Liver (tissue), 9 donors: Measurements from ENCODE around the gene XPO5. TPM values are rescaled to one million over a fixed set of nuclear protein-coding genes. Genes with fewer than 3 reads are reported as not detected.

Experiments used
- DNase-seq: peaks from one replicate; pipeline ENCODE4 v3.0.0-alpha.2; 2017; ENCODE audit warnings: low spot score
- H3K27ac ChIP-seq, 2 donors: one replicate each; pipeline ENCODE4 v1.7.0; 2013; ENCODE audit warnings: inconsistent platforms in 2 of 2, low read length in 2 of 2, control low read depth in 1 of 2, low read depth in 1 of 2, mild to moderate bottlenecking in 1 of 2
- H3K27me3 ChIP-seq, 4 donors: one replicate each; pipeline versions ENCODE4 v1.6.1 to v1.7.0; 2013; ENCODE audit warnings: low read length in 3 of 4, inconsistent platforms in 1 of 4, mild to moderate bottlenecking in 1 of 4, moderate library complexity in 1 of 4; ENCODE audit not compliant: control insufficient read depth in 4 of 4, insufficient read depth in 4 of 4
- H3K36me3 ChIP-seq, 4 donors: one replicate each; pipeline versions ENCODE4 v1.6.1 to v1.7.0; 2013; ENCODE audit warnings: low read length in 3 of 4, mild to moderate bottlenecking in 3 of 4, low read depth in 1 of 4, moderate library complexity in 1 of 4; ENCODE audit not compliant: control insufficient read depth in 4 of 4, insufficient read depth in 3 of 4
- H3K4me1 ChIP-seq, 4 donors: one replicate each; pipeline versions ENCODE4 v1.6.1 to v1.7.0; 2013; ENCODE audit warnings: low read length in 3 of 4, mild to moderate bottlenecking in 3 of 4, moderate library complexity in 1 of 4; ENCODE audit not compliant: control insufficient read depth in 4 of 4, insufficient read depth in 4 of 4
- H3K4me3 ChIP-seq, 3 donors: one replicate each; pipeline versions ENCODE4 v1.6.1 to v1.7.0; 2013; ENCODE audit warnings: low read length in 3 of 3, control low read depth in 1 of 3, low read depth in 1 of 3, mild to moderate bottlenecking in 1 of 3
- H3K9ac ChIP-seq, 2 donors: one replicate each; pipeline ENCODE4 v1.7.0; 2013; ENCODE audit warnings: low read length in 2 of 2, mild to moderate bottlenecking in 2 of 2, moderate library complexity in 2 of 2, control low read depth in 1 of 2, low read depth in 1 of 2
- H3K9me3 ChIP-seq, 4 donors: one replicate each; pipeline versions ENCODE4 v1.6.1 to v1.7.0; 2013; ENCODE audit warnings: low read length in 3 of 4; ENCODE audit not compliant: control insufficient read depth in 4 of 4
- EGR1 ChIP-seq, 2 donors: IDR thresholded peaks; 2 replicates each; pipeline ENCODE4 v1.6.1; 2016 to 2018; ENCODE audit warnings: antibody characterized with exemption in 2 of 2, low read depth in 2 of 2
- FOXA1 ChIP-seq: IDR thresholded peaks from 2 replicates; pipeline ENCODE4 v1.6.1; 2016; ENCODE audit warnings: antibody characterized with exemption
- FOXA2 ChIP-seq: IDR thresholded peaks from 2 replicates; pipeline ENCODE4 v1.6.1; 2016; ENCODE audit warnings: antibody characterized with exemption
- HNF4A ChIP-seq, 2 donors: conservative IDR thresholded peaks; 2 replicates each; pipeline ENCODE4 v1.6.1; 2016; ENCODE audit warnings: antibody characterized with exemption in 2 of 2, mild to moderate bottlenecking in 2 of 2
- HNF4G ChIP-seq: IDR thresholded peaks from 2 replicates; pipeline ENCODE4 v1.6.1; 2016; ENCODE audit warnings: antibody characterized with exemption
- JUND ChIP-seq, 2 donors: IDR thresholded peaks; 2 replicates each; pipeline ENCODE4 v1.6.1; 2016; ENCODE audit warnings: antibody characterized with exemption in 2 of 2
- MAX ChIP-seq: IDR thresholded peaks from 2 replicates; pipeline ENCODE4 v1.6.1; 2016; ENCODE audit warnings: antibody characterized with exemption
- NR2F2 ChIP-seq: IDR thresholded peaks from 2 replicates; pipeline ENCODE4 v1.6.1; 2016; ENCODE audit warnings: antibody characterized with exemption
- RAD21 ChIP-seq, 2 donors: IDR thresholded peaks; 2 replicates each; pipeline ENCODE4 v1.6.1; 2016; ENCODE audit warnings: antibody characterized with exemption in 2 of 2, mild to moderate bottlenecking in 2 of 2
- RXRA ChIP-seq, 2 donors: IDR thresholded peaks; 2 replicates each; pipeline ENCODE4 v1.6.1; 2017 to 2018; ENCODE audit warnings: antibody characterized with exemption in 2 of 2, mild to moderate bottlenecking in 1 of 2
- SP1 ChIP-seq: IDR thresholded peaks from 2 replicates; pipeline ENCODE4 v1.6.1; 2018; ENCODE audit warnings: antibody characterized with exemption, mild to moderate bottlenecking
- TAF1 ChIP-seq: conservative IDR thresholded peaks from 2 replicates; pipeline ENCODE4 v1.6.1; 2016; ENCODE audit warnings: antibody characterized with exemption, mild to moderate bottlenecking
- ZBTB33 ChIP-seq: IDR thresholded peaks from 2 replicates; pipeline ENCODE4 v1.6.1; 2016; ENCODE audit warnings: antibody characterized with exemption
- WGBS: extraction: QIAGEN DNeasy Blood & Tissue Kit; methylation state at CpG from one replicate; pipeline ENCODE4 v1.1.7; 2013; 5-methylcytosine and 5-hydroxymethylcytosine counted together
- polyA plus RNA-seq, 2 donors: library from polyadenylated mRNA; stranded (reverse) in 1 of 2; unstranded in 1 of 2; fragments of 200-250 nt in 1 of 2; fragments of >200 nt in 1 of 2; fragmentation: Nextera tagmentation in 1 of 2; extraction: Ambion mirVana in 1 of 2; gene quantifications; one replicate each; pipeline versions ENCODE4 v1.2.1 to v1.2.3, GENCODE V29; 2013 to 2015
- total RNA-seq, 2 donors: library from RNA; depleted of rRNA; stranded (reverse); fragments of >200 nt; gene quantifications; one replicate each; pipeline ENCODE4 v1.2.3, GENCODE V29; 2014
- TF ChIP-seq, protein P1 (sequence below): IDR thresholded peaks from 2 replicates; pipeline ENCODE4 v1.6.1; 2016; ENCODE audit warnings: antibody characterized with exemption, mild to moderate bottlenecking
- TF ChIP-seq, protein P2 (sequence below): fragments of 150-350 bp; IDR thresholded peaks from 2 replicates; pipeline ENCODE4 v1.5.1; 2017; ENCODE audit warnings: improper control_type of control experiment, low read depth, low read length; ENCODE audit not compliant: missing input control
- donor health status: healthy.
- donor health status: healthy.
- donor health status: healthy.
- donor health status: healthy.
- donor health status: healthy.

Gene XPO5
- total and polyA plus RNA-seq, 4 donors, result 6.1 to 15.8 (median 9.8) TPM

- Histone ChIP-seq H3K4me3 (no peak overlapping the region), H3K4me1 (peaks cover 10 to 37% (median 28%) of the 10 kb centered on the region in 4 donors), H3K27me3 (no peaks in the 10 kb centered on the region), H3K9ac (no peak overlapping the region), H3K36me3 (no peaks in the 10 kb centered on the region), H3K27ac (no peak overlapping the region), H3K9me3 (no peaks in the 10 kb centered on the region)
- TF ChIP-seq, protein P1, sequence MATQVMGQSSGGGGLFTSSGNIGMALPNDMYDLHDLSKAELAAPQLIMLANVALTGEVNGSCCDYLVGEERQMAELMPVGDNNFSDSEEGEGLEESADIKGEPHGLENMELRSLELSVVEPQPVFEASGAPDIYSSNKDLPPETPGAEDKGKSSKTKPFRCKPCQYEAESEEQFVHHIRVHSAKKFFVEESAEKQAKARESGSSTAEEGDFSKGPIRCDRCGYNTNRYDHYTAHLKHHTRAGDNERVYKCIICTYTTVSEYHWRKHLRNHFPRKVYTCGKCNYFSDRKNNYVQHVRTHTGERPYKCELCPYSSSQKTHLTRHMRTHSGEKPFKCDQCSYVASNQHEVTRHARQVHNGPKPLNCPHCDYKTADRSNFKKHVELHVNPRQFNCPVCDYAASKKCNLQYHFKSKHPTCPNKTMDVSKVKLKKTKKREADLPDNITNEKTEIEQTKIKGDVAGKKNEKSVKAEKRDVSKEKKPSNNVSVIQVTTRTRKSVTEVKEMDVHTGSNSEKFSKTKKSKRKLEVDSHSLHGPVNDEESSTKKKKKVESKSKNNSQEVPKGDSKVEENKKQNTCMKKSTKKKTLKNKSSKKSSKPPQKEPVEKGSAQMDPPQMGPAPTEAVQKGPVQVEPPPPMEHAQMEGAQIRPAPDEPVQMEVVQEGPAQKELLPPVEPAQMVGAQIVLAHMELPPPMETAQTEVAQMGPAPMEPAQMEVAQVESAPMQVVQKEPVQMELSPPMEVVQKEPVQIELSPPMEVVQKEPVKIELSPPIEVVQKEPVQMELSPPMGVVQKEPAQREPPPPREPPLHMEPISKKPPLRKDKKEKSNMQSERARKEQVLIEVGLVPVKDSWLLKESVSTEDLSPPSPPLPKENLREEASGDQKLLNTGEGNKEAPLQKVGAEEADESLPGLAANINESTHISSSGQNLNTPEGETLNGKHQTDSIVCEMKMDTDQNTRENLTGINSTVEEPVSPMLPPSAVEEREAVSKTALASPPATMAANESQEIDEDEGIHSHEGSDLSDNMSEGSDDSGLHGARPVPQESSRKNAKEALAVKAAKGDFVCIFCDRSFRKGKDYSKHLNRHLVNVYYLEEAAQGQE, result no peak
- no peak for TF ChIP-seq SP1
- TF ChIP-seq FOXA1, result no peak
- no peak for TF ChIP-seq RAD21 (IDR thresholded peaks at IDR 0.05)
- no peak for TF ChIP-seq EGR1 (IDR thresholded peaks at IDR 0.05; ENCODE audit: low read depth in 2 of 2)
- DNase-seq, result no peak
- WGBS, result 91% methylated on average over 3 of the region's 3 CpGs
Measured at GRCh38 chr6:43492673-43493072, 83.2 kb downstream of the XPO5 start.

- Histone ChIP-seq H3K27ac (peak overlapping the region in 1 of 2 donors; percentile 41), H3K4me1 (peaks cover 10 to 35% (median 25%) of the 10 kb centered on the region in 4 donors), H3K9ac (no peak overlapping the region), H3K36me3 (no peaks in the 10 kb centered on the region), H3K27me3 (no peaks in the 10 kb centered on the region), H3K9me3 (no peaks in the 10 kb centered on the region), H3K4me3 (no peak overlapping the region)
- TF ChIP-seq, protein P2, sequence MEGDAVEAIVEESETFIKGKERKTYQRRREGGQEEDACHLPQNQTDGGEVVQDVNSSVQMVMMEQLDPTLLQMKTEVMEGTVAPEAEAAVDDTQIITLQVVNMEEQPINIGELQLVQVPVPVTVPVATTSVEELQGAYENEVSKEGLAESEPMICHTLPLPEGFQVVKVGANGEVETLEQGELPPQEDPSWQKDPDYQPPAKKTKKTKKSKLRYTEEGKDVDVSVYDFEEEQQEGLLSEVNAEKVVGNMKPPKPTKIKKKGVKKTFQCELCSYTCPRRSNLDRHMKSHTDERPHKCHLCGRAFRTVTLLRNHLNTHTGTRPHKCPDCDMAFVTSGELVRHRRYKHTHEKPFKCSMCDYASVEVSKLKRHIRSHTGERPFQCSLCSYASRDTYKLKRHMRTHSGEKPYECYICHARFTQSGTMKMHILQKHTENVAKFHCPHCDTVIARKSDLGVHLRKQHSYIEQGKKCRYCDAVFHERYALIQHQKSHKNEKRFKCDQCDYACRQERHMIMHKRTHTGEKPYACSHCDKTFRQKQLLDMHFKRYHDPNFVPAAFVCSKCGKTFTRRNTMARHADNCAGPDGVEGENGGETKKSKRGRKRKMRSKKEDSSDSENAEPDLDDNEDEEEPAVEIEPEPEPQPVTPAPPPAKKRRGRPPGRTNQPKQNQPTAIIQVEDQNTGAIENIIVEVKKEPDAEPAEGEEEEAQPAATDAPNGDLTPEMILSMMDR, result no peak
- TF ChIP-seq HNF4A (conservative IDR thresholded peaks at IDR 0.05), result peak in 1 of 2 donors; percentile 8
- DNase-seq, result no peak
- WGBS, result 67% methylated on average over 10 of the region's 10 CpGs
Measured at GRCh38 chr6:43491750-43492661, 83.8 kb downstream of the XPO5 start.

DNA sequence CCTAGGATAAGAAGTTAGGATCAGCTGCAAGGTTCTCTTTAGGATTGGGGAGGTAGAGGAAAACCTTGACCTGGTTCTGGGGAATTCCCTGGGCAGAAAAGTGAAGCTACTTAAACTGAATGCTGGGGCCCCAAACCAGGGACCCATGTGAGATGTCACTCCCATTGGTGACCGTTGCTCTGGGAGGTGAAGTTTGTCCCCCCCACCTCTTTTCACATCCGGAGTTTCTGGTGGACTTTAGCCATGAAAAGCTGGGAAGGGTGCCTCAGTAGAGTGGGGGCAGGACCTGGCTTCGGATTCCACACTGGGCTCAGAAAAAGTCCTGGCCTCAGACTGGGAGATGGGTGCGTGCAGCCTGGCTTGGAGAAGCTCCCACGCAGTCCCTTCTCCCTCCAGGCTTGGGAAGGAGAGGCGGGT lies 85.3 kb downstream of the XPO5 start:
- no peak for TF ChIP-seq FOXA2
- TF ChIP-seq MAX, result no peak
- TF ChIP-seq SP1, result peak; percentile 69
- peak in 1 of 2 donors; percentile 45 for TF ChIP-seq RXRA (IDR thresholded peaks at IDR 0.05)
- peak; percentile 73 for TF ChIP-seq HNF4G
- TF ChIP-seq NR2F2, result no peak
- TF ChIP-seq EGR1 (IDR thresholded peaks at IDR 0.05; ENCODE audit: low read depth in 2 of 2), result no peak
- no peak for TF ChIP-seq ZBTB33
- TF ChIP-seq HNF4A (conservative IDR thresholded peaks at IDR 0.05), result peak; percentile 87 to 90
- TF ChIP-seq JUND (IDR thresholded peaks at IDR 0.05), result no peak
- TF ChIP-seq TAF1, result no peak
- TF ChIP-seq FOXA1, result no peak
- H3K27ac ChIP-seq, result peak overlapping the region in 1 of 2 donors; percentile 44
- H3K9ac ChIP-seq, result no peak overlapping the region
- WGBS, result 29% methylated on average over 6 of the region's 6 CpGs
- H3K9me3 ChIP-seq, result no peaks in the 10 kb centered on the region
- DNase-seq, result no peak
- no peaks in the 10 kb centered on the region for H3K36me3 ChIP-seq
- H3K4me1 ChIP-seq, result peaks cover 10 to 26% (median 21%) of the 10 kb centered on the region in 4 donors
- no peak overlapping the region for H3K4me3 ChIP-seq
- H3K27me3 ChIP-seq, result no peaks in the 10 kb centered on the region
